HS-5 (cell line): ENCODE data around the gene DPM1.

Experiments
- DNase-seq: peaks from one replicate; pipeline ENCODE4 v3.0.0-alpha.2; 2012; ENCODE audit warnings: low read depth

Gene DPM1

GRCh38 chr20:50930139-50930975 is 28.0 kb downstream of the DPM1 start:
- DNase-seq = no peak

GRCh38 chr20:50929299-50930138 is 28.8 kb downstream of the DPM1 start:
- DNase-seq = peak; percentile 93

- no peak for DNase-seq
These were observed 29.9 kb downstream of the DPM1 start for GRCh38 chr20:50928469-50928868.

- DNase-seq = no peak
These were observed 31.8 kb downstream of the DPM1 start for GRCh38 chr20:50926530-50926929.

- DNase-seq = no peak
These were observed 33.9 kb downstream of the DPM1 start for GRCh38 chr20:50924261-50924920.

GRCh38 chr20:50921803-50922501 is 36.4 kb downstream of the DPM1 start:
- no peak for DNase-seq

GRCh38 chr20:50920997-50921396 is 37.3 kb downstream of the DPM1 start:
- DNase-seq = no peak

GRCh38 chr20:50919567-50919966 is 38.8 kb downstream of the DPM1 start:
- peak; percentile 73 for DNase-seq

GRCh38 chr20:50918403-50918802 is 39.9 kb downstream of the DPM1 start:
- DNase-seq = no peak

- no peak for DNase-seq
These were observed 41.4 kb downstream of the DPM1 start for GRCh38 chr20:50916934-50917333.

- DNase-seq = no peak
These were observed 42.1 kb downstream of the DPM1 start for GRCh38 chr20:50916257-50916656.

GRCh38 chr20:50915424-50915823 is 42.9 kb downstream of the DPM1 start:
- peak; percentile 81 for DNase-seq

GRCh38 chr20:50913690-50914375 is 44.5 kb downstream of the DPM1 start:
- peak; percentile 99 for DNase-seq

GRCh38 chr20:50911716-50912115 is 46.6 kb downstream of the DPM1 start:
- no peak for DNase-seq

- peak; percentile 94 for DNase-seq
These were observed 47.3 kb downstream of the DPM1 start for GRCh38 chr20:50911030-50911429.

GRCh38 chr20:50909413-50909812 is 48.9 kb downstream of the DPM1 start:
- no peak for DNase-seq

GRCh38 chr20:50904067-50904570 is 54.2 kb downstream of the DPM1 start:
- DNase-seq = no peak

GRCh38 chr20:50903353-50904051 is 54.8 kb downstream of the DPM1 start:
- no peak for DNase-seq

GRCh38 chr20:50901301-50901700 is 57.0 kb downstream of the DPM1 start:
- DNase-seq = no peak

- no peak for DNase-seq
These were observed 58.1 kb downstream of the DPM1 start for GRCh38 chr20:50900261-50900660.

GRCh38 chr20:50898475-50898874 is 59.9 kb downstream of the DPM1 start:
- DNase-seq = no peak
